Measurements from ENCODE around the gene GRIK1.

The GRIK1 gene

DNA sequence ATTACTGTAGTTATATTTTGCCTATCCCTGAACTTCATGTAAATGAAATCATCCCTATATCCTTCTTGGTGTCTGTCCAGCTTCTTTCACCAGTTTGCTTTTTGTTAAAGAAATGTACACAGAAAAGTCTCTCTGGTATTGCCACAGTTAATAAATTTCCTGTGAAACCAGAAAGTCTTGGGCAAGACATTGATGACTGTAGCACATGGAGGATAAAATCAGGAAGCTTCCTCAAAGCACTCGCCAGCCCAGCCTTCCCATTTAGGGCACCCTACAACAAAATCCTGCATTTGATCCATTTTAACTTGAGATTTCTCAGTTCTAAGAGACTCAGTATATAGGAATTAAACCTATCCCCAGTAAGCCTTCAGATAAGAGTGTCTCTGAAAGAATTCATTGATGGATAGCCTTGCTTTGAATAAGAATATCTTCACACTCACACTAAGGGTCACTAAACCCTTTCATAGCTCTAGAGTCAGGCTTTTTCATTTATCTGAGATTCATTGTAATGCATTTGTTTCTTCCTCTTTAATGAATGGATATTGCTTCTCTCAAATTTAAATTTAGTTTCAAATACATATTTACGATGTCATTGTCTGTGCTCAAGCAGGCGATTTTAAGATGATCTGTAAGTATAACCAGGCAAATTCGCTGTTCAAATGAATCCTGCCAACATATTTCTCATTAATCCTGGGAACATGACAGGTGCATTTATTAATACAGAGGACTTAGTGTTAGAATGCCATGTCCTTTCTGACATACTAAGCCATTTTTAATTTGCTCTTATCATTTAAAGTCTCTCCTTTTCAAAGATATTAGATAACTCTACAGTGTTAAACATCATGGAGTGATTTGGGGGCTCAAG is 153.1 kb downstream of the GRIK1 start:
- no peak for DNase-seq (ENCODE audit: low read depth)

DNA sequence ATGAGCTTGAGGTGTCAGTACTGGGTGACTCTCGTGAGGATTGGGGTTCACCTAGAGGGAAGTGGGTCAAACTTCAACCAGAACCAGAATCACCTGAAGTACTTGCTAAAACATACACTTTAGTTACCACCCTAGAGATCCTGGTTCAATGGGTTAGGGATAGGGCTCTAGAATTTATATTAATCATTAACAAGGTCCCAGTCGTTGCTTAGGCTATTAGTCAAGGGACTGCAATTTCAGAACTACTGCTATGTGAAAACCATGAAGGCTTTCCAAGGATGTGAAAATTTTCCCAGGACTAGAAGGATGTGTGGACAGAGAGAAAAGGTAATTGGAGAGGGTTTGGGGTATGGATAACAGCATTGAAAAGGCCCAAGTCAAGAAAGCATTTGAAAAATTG is 162.6 kb downstream of the GRIK1 start:
- no peak for DNase-seq (ENCODE audit: low read depth)

- no peak for DNase-seq (ENCODE audit: low read depth)
These were observed 164.3 kb downstream of the GRIK1 start for GRCh38 chr21:29775462-29775861.

GRCh38 chr21:29771491-29772066 is 168.2 kb downstream of the GRIK1 start:
- no peak for DNase-seq (ENCODE audit: low read depth)

DNA sequence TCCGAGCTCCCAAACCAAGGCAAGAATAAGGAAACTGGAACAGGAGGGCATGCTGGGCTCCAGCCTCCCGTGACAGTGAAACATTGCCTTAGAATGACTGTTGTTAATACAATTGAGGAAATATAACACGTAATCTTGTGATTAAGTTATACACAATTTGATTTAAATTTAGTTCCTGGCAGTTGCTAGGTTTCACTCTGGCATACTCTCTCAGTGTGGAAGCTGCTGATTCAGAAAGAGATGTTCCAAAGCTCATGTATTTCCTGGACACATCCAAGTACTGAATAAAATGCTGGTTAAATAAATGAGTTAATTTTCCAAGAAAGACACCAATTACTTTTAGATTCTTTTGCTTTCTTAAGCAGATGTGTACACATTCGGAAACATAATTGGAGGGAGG is 176.1 kb downstream of the GRIK1 start:
- DNase-seq (ENCODE audit: low read depth) = no peak

- DNase-seq (ENCODE audit: low read depth) = no peak
These were observed 177.2 kb downstream of the GRIK1 start for GRCh38 chr21:29762570-29763082.

DNA sequence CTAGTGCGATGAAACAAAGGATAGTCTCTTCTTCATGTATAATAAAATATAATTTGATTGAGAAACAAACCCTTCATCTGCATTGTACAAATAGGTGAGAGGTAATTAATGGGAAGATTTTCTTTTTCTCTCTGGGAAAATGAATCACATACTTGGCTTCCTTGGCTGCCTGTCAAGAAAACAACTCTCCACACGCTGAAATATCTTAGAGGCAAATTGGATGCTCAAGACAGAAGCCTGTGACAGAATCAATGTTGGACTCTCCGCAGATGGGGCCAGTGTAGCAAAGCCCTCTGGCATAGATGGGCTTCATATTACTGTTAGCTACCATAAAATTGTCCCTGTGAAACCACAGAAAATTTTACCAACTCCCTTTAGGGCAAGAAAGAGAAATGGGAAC is 186.6 kb downstream of the GRIK1 start:
- no peak for DNase-seq (ENCODE audit: low read depth)

DNA sequence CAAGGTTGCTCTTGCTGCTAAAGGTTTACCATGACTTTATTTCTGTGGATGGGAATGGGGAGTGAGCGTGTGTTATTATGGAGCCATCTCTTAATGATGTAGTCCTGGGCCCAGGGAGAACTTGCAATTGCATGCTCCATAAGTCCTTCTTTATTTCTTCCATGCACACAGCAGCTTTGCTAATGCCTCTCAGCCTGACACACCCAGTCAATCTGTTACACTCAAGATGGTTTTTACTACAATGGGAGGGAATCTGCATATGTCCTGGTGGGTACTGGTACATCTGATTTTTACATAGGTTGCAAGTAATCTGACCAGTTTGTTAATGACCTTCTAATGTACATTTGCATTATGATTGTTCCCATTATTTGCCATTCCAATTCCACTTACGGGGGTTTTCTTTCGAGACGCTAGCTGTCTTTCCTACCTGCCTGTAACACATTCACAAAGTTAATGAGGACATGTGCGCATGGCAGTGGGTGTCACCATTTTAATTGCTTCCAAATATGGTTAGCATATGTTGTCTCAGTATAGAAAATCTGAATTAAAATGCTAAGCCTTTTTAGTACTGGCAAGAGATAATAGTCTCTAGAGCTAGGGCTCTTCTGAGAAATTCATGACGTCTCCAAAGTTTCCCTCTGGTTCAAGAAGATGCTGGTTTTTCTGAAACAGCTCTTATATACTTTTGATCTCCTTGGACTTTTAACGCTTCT is 188.2 kb downstream of the GRIK1 start:
- no peak for DNase-seq (ENCODE audit: low read depth)

- no peak for DNase-seq (ENCODE audit: low read depth)
These were observed 189.8 kb downstream of the GRIK1 start for GRCh38 chr21:29749957-29750356.

- no peak for DNase-seq (ENCODE audit: low read depth)
These were observed 190.6 kb downstream of the GRIK1 start for GRCh38 chr21:29749223-29749622.

DNA sequence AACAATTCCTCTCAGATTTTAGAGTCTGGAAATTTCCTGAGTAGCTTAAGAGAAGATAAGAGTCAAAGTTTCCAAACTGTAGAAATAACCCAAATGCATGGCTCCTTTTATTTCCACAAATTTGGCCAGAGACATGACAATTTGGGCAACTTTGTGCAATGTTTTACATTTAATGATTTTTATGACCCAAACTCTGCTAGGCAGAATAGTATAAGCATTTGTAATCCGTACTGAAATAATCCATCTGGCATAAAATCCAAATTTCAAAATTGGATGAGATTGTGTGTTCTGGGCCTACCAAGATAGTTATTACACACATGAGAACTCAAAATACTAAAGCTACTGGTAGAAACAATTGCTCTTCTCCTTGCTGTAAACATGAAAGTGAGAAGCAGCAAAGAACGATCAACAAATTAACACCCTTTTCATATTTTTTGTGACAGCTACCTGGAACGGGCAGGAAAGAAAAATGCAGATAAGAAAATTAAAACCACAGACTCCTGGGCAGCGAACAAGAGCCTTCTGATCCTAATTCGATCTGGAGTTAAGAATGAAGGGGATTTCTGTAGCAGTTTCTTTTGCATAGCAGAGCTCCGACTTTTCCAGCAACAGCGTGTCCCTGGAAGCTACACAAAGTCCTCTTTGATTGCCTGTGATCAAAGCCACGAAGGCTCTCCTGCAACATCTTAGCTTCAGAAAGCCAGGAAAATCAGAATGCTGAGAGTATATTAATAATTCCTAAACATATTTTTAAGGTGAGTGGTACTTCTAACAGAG is 191.2 kb downstream of the GRIK1 start:
- DNase-seq (ENCODE audit: low read depth) = no peak

DNA sequence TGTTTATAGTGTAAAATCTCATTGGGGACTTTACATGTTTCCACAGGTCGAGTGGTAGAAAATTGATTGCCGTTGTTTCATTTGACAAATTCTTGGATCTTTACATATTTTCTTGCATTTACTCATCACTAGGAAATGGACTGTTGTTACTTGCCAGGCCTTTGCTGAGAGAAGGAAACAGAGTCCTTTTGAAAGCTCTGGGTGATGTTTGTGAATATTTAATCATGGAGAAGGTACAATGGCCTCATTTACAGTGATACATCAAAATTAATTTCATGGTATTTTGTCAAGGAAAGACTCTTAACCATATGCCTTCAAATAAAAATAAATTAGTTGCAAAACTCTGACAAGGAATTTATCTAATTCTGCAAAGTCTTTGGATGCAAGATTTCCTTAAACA is 198.0 kb downstream of the GRIK1 start:
- no peak for DNase-seq (ENCODE audit: low read depth)

GRCh38 chr21:29739176-29739575 is 200.6 kb downstream of the GRIK1 start:
- DNase-seq (ENCODE audit: low read depth) = no peak

- no peak for DNase-seq (ENCODE audit: low read depth)
These were observed 201.1 kb downstream of the GRIK1 start for GRCh38 chr21:29738730-29739129.

- DNase-seq (ENCODE audit: low read depth) = no peak
These were observed 202.6 kb downstream of the GRIK1 start for GRCh38 chr21:29737186-29737585.

- no peak for DNase-seq (ENCODE audit: low read depth)
These were observed 209.5 kb downstream of the GRIK1 start for GRCh38 chr21:29730281-29730680.

DNA sequence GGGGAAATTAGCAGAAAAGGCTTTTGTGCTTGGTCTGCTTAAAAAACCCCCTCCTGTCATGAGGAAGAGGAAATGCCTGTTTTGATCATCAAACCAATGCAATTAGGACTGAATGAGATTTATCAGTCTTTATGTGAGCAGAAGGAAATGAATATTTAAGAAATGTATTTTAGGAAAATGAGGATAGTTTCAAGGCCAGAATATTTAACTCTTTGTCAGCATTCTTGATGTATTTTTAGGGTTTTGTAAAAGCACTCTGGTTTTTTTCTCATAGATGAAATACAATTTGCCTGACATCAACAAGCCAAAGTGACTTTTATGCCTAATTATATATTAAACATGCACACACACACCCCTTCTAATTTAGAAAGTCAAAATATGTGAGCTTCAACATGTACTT is 213.8 kb downstream of the GRIK1 start:
- DNase-seq (ENCODE audit: low read depth) = no peak

- DNase-seq (ENCODE audit: low read depth) = no peak
These were observed 214.6 kb downstream of the GRIK1 start for GRCh38 chr21:29725025-29725736.

- no peak for DNase-seq (ENCODE audit: low read depth)
These were observed 217.8 kb downstream of the GRIK1 start for GRCh38 chr21:29721964-29722363.

GRCh38 chr21:29721221-29721620 is 218.6 kb downstream of the GRIK1 start:
- no peak for DNase-seq (ENCODE audit: low read depth)

DNA sequence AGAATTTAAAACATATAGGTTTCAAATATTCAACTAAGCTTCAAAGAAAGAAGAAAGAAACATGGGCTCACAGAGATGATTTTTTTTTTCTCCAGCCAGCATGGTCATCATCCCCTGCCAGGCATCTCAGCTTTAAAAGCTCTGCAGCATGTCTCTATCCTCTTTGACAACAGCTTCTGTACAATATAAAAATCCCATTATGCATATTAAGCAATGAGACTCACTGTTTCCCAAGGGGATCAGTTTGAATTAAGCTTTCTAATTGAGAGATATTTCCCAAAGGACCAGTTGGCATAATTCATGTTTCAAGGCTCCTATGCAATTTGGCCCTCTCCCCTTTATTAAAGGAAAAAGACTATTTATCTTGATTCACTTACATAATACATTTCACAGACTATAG is 220.3 kb downstream of the GRIK1 start:
- DNase-seq (ENCODE audit: low read depth) = no peak

Measured in T follicular helper cell (primary cell).